DMS 273 treated with DMSO at 0.1 percent for 48 hours (cell line): Measurements from ENCODE around the gene TEX53.
A peak's percentile ranks its signal among the peaks of the same experiment; 100 is the strongest.

ENCODE experiments used
- DNase-seq: peaks from one replicate; lab custom pipeline; 2025; lab: John Stamatoyannopoulos, UW

The TEX53 gene

DNA sequence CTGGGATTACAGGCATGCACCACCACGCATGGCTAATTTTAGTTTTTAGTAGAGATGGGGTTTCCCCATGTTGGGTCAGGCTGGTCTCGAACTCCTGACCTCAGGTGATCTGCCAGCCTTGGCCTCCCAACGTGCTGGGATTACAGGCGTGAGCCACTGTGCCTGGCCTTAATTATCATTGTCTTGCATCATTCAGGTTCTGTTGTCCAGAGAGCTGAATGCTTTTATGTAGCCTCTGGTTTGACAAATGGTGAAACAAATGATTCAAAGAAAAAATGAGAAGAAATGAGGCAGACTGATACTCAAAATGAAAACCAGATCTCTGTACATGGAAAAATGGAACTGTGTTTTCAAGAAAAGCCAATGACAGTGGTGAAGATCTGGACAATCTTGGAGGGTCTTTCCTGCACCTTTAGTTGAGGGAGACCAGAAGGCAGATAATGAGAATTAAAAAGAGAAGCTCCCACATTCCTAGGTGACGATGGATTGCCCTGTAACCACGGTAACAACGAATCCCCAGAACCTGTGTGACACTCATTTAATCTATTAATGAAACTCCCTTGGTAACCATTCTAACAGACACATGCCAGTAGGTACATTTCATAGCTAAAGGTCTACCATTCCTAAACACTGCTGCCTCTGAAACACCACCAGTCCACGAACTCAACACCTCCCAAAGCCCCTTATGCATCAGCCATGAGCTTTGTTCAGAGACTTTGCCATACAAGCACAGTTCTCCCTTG is 22.8 kb upstream of the TEX53 start:
- DNase-seq: no peak

DNA sequence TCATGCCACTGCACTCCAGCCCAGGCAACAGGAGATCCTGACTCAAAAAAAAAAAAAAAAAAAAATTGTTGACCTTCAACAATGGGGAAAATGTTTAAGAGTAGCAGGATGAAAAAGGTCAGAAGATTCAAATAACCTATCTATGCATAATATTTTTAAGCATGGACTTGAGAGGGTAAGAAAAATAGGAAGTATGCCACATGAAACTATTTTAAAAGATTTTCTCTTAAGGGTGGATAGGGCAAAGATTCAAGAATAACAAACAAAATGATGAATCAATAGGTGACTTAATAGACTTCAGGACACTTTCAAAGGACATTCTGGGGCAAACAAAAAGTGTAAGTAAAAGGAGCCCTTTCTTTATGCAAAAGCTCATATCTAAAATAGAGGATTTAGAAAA is 21.2 kb upstream of the TEX53 start:
- no peak for DNase-seq

DNA sequence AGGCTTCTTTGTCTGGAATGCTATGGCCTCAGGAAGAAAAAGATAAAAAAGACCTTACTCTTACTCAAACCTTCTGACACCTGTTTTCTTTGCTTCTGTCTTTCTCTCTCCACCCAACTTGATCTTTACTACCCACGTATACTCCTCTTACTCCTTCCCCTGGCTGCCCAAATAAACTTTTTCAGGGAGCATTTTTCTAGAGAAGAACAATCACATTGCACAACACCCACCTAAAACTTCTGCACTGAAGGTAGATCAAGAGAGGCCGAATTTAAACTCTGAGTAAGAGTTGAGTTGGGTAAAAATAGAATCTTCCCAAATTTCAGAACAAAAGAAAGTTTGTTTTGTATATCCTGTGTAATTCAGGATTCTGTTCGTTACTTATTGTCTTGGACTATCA is 20.5 kb upstream of the TEX53 start:
- DNase-seq: no peak

DNA sequence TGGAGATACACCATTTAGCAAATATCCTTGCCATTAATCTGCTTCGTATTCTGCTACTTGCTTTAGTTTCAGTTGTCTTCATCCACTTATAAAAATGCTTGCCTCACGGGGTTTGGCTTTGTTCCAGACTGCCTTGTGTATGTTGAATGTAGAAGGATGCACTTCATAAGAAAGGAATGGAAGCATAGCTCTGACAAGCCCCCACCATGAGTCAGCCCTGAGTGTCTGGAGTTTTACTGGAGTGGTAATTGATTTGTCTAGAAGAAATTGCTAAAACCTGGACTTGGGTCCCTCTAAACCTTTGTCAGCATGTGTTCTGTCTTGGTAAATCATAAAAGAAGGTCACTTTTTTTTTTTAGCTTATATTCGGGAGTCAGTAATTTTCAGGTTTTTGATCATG is 19.8 kb upstream of the TEX53 start:
- no peak for DNase-seq

DNA sequence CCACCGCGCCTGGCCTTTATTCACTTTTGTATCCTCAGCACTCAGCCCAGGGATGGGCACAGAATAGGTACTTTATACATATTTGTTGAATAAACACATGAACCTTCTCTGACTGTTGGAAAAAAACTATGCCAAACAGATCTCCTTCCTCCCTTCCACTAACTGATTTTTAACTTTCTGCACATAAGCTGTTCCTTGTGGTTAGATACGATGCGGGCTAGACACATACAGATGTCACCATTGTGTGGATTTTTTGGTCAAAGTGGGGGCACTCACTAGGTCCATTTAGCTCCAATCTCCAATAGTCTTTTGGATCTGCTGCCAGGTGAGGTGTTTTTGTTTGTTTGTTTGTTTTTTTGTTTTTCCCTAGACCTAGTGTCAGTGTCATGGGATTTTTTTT is 19.3 kb upstream of the TEX53 start:
- DNase-seq: no peak

DNA sequence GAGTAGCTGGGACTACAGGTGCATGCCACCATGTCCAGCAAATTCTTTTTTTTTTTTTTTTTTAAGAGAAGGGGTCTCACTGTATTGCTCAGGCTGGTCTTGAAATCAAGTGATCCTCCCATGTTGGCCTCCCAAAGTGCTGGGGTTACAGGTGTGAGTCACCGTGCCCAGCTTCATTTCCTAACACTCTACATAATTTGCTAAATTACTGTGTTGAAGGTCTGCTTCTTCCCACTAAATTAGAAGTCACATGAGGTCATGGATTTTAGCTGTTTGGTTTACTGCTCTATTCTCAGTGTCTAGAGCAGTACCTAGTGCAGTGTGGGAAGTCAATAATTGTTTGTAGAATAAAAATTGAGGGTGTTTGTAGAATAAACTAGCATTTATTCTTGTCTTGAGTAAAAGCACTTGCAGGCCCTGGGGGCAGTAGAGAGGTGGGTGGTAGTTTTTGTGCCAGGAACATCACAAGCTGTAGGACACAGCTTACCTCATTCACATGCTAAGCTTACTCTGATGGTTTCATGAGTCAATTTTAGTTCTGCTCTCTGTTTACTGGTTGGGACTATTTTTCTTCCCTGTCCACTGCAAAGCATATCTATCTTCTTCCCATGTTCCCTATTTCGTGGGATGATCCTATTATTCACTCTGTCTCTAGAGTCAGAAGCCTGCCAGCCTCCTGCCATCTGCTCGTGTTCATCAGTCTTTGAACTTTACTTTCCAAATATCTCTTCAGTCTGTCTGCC is 17.4 kb upstream of the TEX53 start:
- no peak for DNase-seq

DNA sequence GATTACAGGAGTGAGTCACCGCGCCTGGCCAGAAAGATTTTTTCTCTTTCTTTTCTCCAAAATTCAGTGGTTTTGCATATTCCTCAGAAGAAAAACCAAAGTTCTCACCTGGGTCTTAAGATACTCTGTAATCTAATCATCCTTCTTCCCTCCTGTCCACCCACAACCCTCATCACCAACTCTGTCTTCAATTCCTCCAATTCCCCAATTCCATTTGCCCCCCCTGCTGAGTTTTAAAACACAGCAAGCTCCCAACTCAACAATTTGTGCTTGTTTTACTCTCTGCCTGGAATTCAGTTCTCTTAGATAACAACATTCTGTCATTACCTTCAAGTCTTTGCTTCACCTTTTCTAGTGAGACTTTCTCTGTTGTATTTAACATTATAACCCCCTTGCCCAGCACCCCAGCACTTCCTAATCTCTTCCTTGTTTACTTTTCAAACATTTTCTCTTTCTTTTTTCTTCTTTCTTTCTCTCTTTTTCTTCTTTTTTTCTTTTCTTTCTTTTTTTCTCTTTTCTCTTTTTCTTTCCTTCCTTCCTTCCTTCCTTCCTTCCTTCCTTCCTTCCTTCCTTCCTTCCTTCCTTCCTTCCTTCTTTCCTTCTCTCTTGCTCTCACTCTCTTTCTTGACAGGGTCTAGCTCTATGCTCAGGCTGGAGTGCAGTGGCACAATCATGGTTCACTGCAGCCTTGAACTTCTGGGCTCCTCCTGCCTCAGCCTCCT is 16.6 kb upstream of the TEX53 start:
- no peak for DNase-seq

DNA sequence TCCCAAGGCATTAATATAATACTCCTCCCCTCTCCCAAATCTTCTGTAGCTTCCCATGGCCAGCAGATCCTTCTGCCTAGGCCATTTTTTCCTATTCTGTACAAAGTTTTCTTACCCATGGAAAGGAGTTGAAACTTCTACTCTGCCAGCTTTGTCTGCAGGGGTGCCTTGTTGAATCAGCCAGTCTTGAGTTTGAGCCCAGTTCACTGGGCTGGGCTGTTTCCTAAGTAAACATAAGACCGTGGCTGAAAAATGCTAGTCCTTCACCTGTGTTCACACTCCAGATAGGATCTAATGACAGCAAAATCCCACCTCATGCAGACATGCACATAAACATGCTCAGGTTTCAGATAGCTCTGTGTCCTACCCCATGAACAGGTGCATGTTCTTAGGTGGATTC is 14.0 kb upstream of the TEX53 start:
- no peak for DNase-seq

DNA sequence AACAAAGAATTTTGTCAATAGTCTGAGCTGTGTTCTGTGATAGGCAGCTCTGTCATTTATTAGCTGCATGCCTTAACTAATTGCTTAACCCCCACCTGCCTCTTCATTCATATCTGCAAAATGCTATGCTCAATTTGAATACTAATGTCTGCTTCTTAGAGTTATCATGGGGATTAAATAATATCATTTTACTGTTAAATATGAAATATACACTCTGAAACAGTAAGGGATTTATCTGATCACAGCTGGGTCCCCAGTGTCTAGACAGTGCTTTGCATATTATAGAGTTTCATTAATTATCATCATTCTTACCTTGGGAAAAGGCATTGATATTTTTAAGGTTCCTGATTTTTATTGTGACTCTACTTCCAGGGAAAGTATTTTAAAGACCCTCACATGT is 12.4 kb upstream of the TEX53 start:
- no peak for DNase-seq

DNA sequence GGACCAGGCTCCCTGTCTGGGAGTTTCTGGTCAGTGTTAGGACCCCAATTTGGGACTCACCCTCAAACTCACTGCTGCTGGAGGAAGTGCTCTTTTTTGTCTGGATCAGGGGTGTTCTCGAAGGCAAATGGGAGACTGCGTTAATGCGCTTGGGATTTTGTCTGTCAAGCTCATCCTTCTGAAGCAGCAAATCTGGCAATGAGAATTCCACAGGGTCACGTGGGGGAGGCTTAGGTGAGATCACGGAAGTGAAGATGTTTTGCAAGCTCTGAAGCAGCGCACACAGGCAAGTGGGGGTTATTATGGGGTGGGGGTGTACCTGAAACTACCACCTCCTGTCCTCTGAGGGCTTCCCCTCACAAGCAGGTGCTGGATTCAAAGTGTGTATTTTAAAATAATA is 10.5 kb upstream of the TEX53 start:
- DNase-seq: no peak

DNA sequence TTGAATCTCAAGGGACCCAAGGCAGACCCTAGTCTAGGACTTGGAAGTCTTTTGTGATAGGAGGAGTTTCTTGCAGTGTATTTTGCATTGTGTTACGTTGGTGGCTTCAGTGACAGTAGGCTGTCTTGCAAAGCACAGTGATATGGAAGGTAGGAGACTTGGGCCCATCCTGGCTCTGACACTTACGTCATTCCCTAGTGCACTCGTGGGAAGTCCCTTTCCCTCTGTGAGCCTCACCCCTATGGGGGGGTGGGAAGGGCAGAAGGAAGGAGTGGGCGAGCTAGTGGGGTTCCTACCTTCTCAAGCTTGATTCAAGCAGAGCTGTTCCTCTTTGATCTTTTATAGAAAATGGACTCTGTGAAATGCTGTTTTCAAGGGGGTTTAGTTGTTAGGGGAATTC is 9.2 kb upstream of the TEX53 start:
- DNase-seq: no peak

DNA sequence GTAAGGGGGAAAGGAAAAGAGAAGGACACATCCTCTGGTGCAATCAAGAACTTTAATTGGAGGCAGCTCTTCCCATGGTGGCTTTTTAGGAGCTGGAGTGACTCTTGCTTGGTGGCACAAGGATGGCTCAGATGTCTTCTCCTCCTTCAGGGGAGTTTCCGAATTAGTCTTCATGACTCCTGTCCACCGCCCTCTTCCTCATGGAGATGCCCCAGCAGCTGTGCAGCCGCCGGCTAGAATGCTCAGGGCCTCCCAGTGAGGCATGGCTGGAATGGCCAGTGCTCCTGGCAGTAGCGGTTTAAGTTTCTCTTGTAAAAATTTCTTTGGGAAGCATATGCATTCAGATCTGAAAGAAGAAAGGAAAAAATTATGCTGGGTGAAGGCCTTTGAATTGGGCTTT is 8.8 kb upstream of the TEX53 start:
- DNase-seq: no peak

DNA sequence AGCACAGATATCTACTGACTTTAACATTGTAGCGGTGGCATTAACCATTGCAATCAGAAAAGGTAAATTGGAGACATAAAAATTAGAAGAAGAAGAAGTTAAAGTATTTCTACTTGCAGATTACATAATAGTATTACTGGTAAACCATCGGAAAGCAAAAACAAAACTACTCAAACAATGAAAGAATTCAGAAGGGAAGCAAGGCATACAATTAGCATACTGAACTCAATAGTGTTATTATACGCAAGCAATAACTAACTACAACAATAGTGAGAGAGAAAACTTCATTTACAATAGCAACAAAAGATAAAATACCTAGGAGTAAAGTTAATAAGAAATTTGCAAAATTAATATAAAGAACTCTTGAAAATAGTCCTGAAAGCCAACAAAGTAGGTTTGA is 6.6 kb upstream of the TEX53 start:
- DNase-seq: no peak

DNA sequence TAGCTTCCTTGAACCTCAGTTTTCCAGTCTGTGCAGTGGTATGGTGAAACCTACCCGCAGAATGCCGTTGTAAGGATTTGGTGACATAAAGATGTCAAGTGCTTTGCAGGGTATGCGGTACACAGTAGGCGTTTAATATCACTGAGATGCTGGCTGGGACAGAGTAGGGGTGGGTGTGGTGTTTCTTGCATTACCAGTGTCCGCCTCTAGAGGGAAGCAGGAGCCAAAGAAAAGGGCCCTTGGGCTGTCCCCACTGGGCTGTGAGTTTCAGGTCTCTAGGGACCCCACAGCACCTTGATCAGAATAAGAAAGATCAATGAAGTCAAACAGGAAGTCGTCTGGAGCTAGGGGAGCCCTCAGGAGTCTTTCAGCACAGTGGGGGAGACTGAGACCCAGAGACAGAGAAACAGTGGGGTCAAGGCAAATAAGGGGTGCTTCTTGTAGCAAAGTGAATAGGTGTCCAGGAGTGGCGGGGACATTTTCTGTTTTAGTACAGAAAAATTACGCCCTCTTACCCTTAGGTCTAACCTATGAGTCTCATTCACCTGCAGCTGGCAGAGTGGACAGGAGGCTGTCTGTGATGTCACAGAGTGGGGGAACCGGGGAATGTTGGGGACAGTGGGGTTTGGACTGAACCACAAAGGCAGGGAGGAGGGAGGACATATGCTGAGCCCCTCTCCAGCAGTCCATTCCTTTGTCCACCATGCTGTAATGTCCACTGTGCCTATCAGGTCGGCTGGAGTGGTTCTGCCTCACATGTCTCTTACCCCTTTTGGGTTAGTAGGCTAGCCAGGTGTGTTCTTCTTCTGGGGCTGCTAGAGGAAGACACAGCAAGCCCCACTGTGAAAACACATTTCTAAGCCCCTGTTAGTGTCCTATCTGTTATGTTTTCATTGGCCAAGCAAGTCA is 4.7 kb upstream of the TEX53 start:
- no peak for DNase-seq

DNA sequence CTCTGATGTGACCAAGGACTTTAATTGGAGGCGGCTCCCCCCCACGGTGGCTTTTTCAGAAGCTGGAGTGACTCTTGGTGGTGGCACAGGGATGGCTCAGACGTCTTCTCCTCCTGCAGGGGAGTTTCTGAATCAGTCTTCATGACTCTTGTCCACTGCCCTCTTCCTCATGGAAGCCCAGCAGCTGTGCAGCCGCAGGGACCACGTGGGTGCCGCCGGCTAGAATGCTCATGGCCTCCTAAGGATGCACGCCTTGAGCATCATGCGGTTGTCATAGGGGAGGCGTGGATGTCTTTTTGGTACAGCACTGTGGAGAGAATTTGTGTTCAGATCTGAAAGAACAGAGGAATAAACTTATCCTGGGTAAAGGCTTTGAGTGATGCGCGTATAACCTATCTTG is 1.3 kb downstream of the TEX53 start:
- no peak for DNase-seq

DNA sequence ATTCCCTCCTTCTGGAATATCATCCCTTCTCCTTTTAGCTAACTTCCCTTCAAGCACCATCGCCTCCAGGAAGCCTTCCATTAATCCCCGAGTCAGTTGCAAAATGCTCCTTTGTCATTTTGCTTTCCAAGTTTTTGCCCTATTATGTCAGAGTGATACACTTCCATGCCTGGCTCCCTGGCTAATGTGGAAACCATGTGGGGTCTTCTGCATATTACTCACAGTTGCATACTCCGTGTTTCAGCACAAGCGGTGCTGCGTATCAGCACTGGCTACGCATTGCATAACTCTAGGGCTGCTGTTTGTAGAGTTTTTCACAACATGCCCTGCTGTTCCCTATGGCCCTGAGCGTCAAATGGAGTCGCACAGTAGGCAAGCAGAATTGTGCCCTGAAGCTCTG is 1.9 kb downstream of the TEX53 start:
- no peak for DNase-seq

DNA sequence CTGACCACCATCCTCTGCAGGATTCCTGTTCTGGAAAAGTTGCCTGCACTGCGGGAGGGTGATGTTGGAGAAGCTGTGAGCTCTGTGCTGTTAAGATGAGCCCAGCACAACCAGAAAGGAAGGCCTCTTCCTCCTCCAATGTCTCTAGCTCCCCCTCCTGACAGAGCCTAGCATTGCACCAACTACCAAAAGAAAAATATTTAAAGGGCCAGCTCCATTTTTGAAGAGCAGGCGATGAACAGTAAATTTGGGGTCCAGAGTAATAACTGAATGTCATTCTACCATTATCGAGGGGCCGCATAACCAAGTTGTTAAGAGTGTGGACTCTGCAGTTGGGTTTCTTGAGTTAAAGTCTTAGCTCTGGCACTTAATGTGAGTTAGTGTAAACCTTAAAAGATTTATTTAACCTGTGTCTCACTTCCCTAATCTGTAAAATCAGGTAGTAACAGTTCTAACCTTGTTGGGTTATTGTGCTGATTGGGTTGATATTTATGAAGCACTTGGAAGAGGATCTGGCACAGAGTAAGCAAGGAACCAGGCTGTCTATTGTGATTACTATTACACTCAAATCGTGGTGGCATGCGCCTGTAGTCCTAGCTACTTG is 3.9 kb downstream of the TEX53 start:
- DNase-seq: peak; percentile 42

DNA sequence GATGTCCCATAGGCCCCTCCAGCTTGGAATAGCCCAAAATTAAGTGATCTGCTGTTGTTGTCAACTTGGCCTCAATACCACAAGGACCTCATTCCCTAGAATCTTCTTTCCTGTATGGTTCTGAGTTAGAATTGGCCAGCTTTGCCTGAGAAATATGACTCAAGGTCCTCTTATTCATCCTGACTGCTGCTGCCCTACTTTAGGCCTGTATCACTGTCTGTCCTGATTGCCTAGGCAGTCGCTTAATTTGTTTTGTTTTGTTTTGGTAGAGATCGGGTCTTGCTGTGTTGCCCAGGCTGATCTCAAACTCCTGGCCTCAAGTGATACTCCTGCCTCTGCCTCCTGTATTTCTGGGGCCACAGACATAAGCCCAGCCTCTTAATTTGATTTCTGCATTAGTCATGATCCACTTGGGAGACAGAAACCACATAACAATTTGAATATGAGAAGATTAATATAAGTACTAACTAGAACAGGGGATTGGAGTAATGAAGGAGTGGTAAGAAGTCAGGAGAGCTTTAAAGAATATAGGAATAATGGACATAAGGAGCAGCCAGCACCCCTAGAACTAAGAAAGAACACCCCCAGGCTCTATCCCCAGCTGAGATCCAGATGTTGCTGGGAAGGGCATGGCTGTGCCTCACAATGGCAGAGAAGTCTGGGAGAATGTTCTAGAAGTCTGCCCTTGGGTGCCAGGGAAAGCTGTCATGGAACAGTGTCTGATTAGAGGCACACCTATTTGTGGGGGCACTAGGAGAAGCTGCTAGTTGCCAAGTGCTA is 4.6 kb downstream of the TEX53 start:
- no peak for DNase-seq

DNA sequence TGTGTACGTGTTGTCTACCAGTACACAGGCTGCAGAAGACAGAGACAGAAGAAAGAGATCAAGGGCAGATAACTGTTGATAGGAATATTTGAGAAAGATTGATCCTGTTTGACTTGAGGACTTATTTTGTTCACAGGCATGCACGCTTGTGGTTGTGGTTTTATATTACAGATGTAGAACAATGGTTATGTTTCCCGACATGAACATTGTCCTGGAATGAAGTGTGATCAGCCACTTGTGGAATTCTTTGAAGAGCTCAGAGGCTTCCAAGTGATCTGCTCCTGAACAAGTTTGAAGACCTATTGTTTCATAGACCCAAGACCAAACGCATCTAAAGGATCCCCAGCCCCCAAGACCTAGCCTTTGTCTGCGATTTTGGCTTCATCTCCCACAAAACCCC is 13.7 kb downstream of the TEX53 start:
- DNase-seq: no peak

DNA sequence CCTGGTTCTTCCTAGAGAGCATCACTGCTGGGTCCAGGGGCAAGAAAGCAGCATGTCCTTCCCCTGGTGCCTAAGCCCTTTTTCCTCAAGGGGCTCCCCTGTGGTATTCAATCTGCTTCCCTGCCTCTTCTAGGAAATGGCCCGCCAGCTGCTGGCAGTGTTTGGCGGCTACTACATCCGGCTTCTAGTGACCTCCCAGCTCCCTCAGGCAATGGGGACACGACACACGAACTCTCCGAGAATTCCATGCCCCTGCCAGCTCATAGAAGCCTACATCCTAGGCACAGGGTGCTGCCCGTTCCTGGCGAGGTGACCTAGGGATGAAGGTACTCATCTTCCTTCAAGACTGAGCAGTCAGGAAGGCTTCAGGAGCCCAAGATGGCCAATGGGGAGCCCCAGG is 14.6 kb downstream of the TEX53 start:
- DNase-seq: no peak

DNA sequence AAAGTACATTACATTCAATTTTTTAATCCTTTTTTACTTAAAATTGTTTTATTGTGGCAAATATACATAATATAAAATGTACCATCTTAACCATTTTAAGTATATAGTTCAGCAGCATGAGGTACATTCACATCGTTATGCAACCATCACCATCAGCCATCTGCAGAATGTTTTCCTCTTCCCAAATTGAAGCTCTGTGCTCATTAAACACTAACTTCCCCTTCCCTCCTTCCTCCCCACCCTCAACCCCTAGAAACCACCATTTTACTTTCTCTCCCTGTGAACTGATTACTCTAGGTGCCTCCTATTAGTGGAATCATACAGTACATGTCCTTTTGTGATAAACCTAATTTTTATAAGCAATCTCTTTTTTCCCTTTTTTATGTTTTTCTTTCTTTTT is 15.6 kb downstream of the TEX53 start:
- no peak for DNase-seq
